ENCODE measurements around the gene TMEM233.
"Not testable (repeated sequence)": the region's sequence is repeated elsewhere in the genome, so short reads cannot be mapped to it uniquely, and the experiment has no call there.

TMEM233 gene

GRCh38 chr12:119658166-119658565, 64.6 kb downstream of the TMEM233 start:
- DNase-seq (ENCODE audit: low read depth, low spot score), result not testable (repeated sequence)

GRCh38 chr12:119659289-119659897, 65.8 kb downstream of the TMEM233 start:
- DNase-seq (ENCODE audit: low read depth, low spot score), result no peak

- DNase-seq (ENCODE audit: low read depth, low spot score), result no peak
These were observed 66.5 kb downstream of the TMEM233 start for GRCh38 chr12:119660076-119660475.

GRCh38 chr12:119661882-119662281, 68.3 kb downstream of the TMEM233 start:
- DNase-seq (ENCODE audit: low read depth, low spot score), result no peak

GRCh38 chr12:119664642-119665041, 71.1 kb downstream of the TMEM233 start:
- no peak for DNase-seq (ENCODE audit: low read depth, low spot score)

- no peak for DNase-seq (ENCODE audit: low read depth, low spot score)
These were observed 71.8 kb downstream of the TMEM233 start for GRCh38 chr12:119665164-119665929.

- DNase-seq (ENCODE audit: low read depth, low spot score), result no peak
These were observed 72.7 kb downstream of the TMEM233 start for GRCh38 chr12:119666226-119666795.

GRCh38 chr12:119666900-119667576, 73.5 kb downstream of the TMEM233 start:
- DNase-seq (ENCODE audit: low read depth, low spot score), result no peak

- DNase-seq (ENCODE audit: low read depth, low spot score), result peak; percentile 93
These were observed 74.2 kb downstream of the TMEM233 start, which contains the start of gene PRKAB1 for GRCh38 chr12:119667577-119668323. PRKAB1 (plus strand) TSS chr12:119668133; CDS start chr12:119668245, 112 bp downstream.

- DNase-seq (ENCODE audit: low read depth, low spot score), result no peak
These were observed 74.8 kb downstream of the TMEM233 start for GRCh38 chr12:119668324-119668841.

GRCh38 chr12:119669744-119670472, 76.3 kb downstream of the TMEM233 start:
- no peak for DNase-seq (ENCODE audit: low read depth, low spot score)

- no peak for DNase-seq (ENCODE audit: low read depth, low spot score)
These were observed 77.5 kb downstream of the TMEM233 start for GRCh38 chr12:119671070-119671469.

- DNase-seq (ENCODE audit: low read depth, low spot score), result no peak
These were observed 78.6 kb downstream of the TMEM233 start for GRCh38 chr12:119672194-119672593.

GRCh38 chr12:119673634-119674033, 80.1 kb downstream of the TMEM233 start:
- no peak for DNase-seq (ENCODE audit: low read depth, low spot score)

- DNase-seq (ENCODE audit: low read depth, low spot score), result no peak
These were observed 81.0 kb downstream of the TMEM233 start for GRCh38 chr12:119674560-119674959.

- no peak for DNase-seq (ENCODE audit: low read depth, low spot score)
These were observed 82.4 kb downstream of the TMEM233 start for GRCh38 chr12:119676022-119676421.

GRCh38 chr12:119676573-119676972, 83.0 kb downstream of the TMEM233 start:
- no peak for DNase-seq (ENCODE audit: low read depth, low spot score)

- DNase-seq (ENCODE audit: low read depth, low spot score), result no peak
These were observed 84.9 kb downstream of the TMEM233 start for GRCh38 chr12:119678459-119678858.

GRCh38 chr12:119679081-119679480, 85.5 kb downstream of the TMEM233 start:
- DNase-seq (ENCODE audit: low read depth, low spot score), result no peak

- DNase-seq (ENCODE audit: low read depth, low spot score), result no peak
These were observed 85.9 kb downstream of the TMEM233 start for GRCh38 chr12:119679490-119679889.

GRCh38 chr12:119681111-119681510, 87.5 kb downstream of the TMEM233 start:
- no peak for DNase-seq (ENCODE audit: low read depth, low spot score)
